CD4-positive, alpha-beta T cell treated with Interleukin-15 for 1 hour (primary cell): ENCODE measurements around the gene CLTB.
A peak's percentile ranks its signal among the peaks of the same experiment; 100 is the strongest.

Experiments
- DNase-seq: peaks from one replicate; pipeline ENCODE4 v3.0.0-alpha.2; 2020

The CLTB gene

DNA sequence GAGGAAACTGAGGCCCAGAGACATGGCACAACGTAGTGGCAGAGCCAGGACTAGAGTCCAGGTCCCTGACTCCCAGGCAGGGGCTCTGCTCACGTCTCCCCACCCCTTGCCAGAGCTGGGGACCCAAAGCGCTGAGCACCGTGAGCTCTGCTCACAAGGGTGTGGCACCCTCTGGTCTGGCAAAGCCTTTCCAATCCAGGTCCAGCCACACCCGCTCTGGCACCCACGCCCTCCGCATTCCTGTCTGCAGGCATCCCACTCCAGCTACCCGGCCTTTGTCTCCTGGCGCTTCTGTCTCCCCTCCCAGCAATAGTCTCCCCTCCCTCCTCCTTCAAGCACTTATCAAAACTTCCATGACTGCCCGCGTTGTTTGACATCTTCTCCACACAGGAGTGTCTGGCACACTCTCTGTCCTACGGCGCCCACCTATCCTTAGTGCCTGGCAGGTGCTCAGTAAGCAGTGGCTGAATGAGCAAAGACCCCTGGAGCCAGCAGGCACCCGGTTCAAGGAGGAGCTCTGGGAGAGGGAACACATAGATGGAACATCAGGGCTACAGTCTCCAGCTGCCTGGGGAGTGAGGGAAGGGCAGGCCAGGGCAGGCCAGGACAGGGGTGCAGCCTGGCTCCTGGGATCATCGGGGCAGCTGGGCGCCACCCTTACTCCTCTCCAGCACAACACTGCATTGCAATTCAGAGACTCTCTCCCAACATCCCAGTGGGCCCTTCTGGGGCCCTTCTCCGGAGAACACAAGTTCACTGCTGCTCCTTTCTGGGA lies 15.8 kb downstream of the CLTB start:
- no peak for DNase-seq

DNA sequence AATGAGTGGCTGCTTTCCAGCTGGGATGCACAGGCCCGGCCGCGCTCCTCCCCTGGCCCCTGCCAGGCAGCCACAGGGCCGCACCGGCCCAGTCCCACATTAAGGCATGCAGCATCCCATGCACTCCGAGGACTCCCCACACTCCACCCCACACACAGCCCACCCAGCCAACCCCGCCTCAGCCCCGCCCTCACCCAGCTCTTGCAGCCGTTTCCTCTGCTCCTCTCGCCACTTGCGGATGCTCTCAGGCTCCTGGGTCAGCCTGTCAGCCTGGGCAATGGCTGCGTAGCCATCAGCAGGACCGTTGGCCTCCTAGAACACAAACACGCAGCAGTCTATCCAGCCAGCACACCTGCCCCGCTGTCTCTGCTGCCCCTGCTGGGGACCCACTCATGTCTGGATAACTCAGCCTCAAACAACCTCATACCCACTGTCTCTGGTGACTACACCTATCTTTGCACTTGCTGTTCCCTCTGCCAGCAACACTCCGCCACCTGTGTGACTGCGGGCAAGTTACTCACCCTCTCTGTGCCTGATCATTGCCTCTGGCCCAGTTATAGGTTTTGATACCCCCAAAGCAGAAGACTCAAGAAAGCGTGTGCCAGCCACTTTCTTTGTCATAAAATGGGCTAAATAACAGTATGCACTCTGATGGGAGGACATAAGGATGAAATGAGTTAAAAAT lies 18.5 kb downstream of the CLTB start:
- DNase-seq, result no peak

DNA sequence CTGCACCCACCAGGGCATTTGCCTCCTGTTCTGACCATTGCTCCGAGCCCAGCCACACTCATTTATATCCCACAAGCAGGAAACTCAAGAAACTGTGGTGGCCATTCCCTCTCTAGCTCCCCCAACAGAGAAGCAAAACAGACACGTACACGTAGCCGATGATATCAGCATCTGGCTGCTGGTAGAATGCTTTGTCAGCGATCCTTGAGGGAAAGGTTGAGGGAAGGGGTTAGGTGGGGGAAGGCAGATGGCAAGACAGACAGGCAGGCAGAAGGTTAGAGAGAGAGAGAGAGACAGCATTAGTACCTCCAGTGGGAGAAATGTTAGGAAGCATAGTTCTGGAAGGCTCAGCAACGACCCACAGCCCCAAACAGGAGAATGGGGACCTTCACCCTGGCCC lies 20.0 kb downstream of the CLTB start:
- DNase-seq, result no peak

DNA sequence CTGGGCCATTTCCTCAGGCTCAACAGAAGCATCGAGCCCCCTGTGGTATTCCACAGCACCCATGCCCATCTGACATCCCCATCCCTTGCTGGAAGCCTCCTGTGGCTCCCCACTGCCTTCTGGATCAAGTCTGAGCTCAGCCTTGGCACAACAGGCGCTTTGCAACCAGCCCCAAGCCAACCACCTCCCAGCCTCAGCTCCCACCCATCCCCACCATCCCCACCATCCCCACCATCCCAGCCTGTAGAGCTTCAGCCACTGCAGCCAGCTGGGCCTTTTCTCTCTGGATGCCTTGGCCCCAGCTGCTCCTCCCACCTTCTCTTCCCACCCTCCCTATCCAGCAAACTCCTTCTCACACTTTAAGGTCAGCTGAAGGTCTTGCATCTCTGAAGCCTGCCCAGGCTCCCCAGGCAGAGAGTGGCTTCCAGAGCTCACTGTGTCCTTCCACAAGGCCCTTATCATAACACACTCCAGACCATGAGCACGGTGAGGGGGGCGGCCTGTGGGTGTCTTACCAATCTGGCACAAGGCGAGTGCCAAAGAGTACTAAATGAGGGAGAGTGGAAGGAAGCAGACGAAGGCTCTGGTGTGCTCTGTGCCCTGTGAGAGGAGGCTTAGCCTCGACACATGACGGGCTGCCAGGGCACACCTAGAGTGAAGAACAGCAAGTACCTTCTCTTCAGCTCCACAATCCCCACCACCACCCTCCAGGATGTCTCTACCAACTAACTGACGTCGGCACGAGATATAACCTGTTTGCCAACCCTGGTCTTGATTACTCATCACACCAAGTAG lies 21.3 kb downstream of the CLTB start:
- DNase-seq, result no peak

GRCh38 chr5:176394096-176394495 lies 22.2 kb downstream of the CLTB start:
- no peak for DNase-seq

DNA sequence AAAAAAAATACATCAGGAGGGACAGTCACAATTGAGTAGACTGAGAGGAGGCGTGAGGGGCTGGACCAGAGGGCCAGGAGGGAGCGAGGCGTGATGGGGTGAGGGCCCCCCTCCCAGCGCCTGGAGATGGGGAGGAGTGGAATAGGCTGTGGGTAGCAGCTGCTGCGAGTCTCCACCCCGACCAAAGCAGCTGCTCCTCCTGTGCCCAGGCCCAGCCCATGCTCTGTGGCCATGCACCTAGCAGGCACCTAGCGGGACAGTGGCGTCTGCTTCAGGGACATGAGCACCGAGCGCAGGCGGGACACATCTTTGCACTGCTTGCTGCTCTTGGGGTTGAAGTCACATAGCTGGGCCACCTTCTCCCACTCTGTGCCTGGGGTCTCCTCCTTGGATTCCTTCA lies 23.8 kb downstream of the CLTB start:
- DNase-seq, result no peak

DNA sequence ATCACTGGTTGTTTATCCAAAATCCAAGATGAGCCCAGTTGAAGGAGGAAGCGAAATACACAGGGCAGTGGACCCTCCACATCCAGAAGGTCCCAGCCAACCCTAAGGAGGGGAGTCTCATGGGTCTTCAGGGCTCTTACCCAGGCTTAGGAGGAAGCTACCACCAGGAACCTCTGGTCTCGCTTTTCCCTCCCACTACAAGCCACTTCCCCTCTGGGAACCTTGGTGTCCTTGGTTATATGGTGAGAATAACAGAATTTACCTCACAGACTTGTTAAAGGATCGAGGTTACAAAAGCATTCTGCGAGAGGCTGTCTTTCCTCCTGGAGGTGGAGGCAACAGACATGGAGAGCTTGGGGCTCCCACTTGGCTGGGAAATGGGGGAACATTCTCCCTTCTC lies 24.3 kb downstream of the CLTB start:
- no peak for DNase-seq

DNA sequence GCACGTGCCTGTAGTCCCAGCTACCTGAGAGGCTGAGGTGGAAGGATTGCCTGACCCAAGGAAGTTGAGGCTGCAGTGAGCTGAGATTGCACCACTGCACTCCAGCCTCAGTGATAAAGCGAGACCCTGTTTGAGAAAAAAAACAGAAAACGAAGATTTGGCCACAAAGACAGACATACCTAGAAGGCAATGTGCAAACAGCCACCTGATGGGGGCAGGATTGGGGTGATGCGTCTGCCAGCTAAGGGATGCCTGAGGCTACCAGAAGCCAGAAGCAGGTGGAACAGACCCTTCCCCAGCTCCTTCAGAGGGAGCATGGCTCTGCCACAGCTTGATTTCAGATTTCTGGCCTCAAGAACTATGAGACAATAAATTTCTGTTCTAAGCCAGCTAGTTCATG lies 24.9 kb downstream of the CLTB start:
- DNase-seq, result no peak

- no peak for DNase-seq
Observed at GRCh38 chr5:176389135-176390123, 26.9 kb downstream of the CLTB start.

GRCh38 chr5:176388444-176389134 lies 27.8 kb downstream of the CLTB start, which contains the start of the genes HIGD2A and NOP16:
HIGD2A (plus strand) TSS chr5:176388751; CDS start chr5:176388820, 69 bp downstream.
NOP16 (minus strand) TSS chr5:176388598; CDS start chr5:176388539, 59 bp downstream.
- peak; percentile 99 for DNase-seq

DNA sequence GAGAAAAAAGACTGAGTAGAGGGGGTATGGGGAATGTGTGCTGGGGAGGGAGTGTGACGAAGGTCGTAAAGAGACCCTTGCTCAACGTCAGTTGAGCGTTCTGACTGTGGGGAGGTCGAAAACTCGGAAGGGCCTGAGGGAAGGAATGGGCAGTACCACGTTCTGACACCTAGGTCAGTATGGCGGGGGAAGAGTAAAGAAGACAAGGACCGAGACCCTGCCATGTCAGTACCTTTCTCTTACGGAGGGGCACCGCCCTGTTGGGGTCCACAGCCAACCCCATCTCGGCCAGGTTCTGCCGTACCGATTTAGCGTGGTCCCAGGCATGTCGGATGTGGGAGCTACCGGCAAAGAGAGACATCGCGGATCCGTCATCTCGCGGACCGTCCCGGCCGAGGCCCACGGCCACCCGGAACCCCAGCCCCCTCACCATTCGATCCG lies 28.3 kb downstream of the CLTB start:
- DNase-seq, result no peak

DNA sequence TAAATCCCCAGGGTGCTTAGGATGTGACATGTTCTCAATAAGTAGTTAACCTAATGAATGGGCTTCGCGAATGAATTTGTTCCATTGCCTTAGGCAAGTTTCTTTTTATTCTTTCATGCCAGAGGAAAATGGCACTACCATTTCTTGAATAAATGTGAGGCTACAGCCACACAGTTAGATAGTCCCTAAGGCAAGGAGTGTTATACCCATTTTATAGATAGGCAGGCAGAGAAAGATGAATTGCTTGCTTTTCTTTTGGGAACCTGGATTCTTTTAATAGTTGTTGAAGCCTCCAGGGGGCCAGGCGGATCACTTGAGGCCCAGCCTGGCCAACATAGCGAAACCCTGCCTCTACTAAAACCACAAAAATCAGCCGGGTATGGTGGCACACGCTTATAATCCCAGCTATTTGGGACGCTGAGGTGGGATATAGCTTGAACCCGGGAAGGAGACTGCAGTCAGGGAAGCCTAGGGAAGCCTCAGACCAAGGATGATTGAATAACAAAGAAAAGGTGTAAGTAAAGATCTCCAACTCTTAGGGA lies 28.9 kb downstream of the CLTB start:
- no peak for DNase-seq

DNA sequence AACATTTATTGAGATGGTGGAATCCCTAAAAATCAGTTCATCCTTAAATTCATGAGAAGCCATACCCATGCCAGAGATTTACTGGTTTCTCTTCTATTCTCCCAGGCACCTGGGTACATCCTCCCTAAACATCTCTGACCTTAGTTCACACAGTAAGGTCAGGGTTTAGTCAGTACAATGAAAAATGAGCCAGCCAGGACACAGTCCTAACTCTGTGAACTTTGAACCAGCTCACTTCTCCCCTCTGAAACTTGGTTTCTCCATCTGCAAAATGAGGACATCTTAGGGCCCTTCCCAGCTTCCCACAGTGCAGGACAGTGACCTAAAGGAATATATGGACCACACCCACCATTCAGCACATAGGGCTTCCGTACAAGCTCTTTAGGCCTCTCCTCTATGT lies 29.8 kb downstream of the CLTB start:
- DNase-seq, result no peak

- DNase-seq, result no peak
Observed at GRCh38 chr5:176384991-176385390, 31.3 kb downstream of the CLTB start.

- no peak for DNase-seq
Observed at GRCh38 chr5:176384366-176384930, 31.9 kb downstream of the CLTB start.

DNA sequence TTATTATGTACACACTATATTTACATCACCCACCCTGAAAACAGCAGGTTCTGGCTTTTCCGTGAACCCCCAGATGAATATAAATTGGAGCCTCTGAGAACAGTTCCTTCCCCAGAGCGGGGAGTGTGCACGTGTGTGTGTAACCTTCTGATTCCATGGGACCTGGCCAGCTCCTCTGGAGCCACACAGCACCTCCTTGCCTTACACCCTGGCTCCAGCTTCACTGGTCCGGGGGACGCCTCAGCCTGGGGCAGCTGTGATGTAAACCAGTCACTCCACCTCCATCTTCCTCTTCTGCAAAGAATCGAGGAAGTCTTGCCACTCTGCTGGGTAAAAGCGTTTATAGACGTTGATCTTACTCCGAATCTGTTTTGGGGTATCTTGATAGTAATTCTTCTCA lies 32.4 kb downstream of the CLTB start:
- no peak for DNase-seq

DNA sequence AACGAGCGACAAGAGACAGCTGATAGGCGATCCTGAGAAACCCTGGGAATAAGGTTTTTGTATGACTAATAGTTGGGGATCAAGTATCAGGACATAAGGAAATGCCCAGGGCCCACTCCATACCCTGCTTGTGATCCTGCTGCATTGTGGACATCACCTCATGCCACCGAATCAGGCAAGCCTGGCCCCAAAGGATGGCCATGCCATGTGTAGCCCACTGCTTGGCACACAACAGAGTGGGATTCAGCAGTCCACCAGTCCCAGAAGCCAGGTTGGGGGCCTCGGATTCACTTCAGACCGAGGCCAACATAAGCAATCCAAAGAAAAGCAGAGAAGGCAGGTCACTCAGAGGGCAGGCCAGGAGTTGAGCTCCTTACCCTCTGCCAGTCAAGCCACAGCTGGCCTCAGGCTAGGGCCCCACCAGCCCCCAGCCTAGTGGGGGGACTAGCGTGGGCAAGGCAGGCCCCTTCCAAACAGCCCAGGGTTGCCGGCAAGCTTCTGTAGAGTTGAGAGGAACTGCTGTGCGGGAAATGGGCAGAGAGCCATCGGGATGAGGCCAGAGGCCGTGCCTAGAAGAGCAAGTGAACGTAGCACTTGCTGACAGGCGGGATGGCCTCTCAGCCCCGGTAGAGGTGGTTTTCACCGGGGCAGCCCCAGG lies 33.0 kb downstream of the CLTB start:
- DNase-seq, result no peak

- no peak for DNase-seq
Observed at GRCh38 chr5:176382721-176383120, 33.6 kb downstream of the CLTB start.

- DNase-seq, result no peak
Observed at GRCh38 chr5:176381979-176382378, 34.4 kb downstream of the CLTB start.

- DNase-seq, result no peak
Observed at GRCh38 chr5:176381423-176381822, 34.9 kb downstream of the CLTB start.
